Measurements from ENCODE around the gene MVD. TPM values are rescaled to one million over a fixed set of nuclear protein-coding genes. Genes with fewer than 3 reads are reported as not detected.

The MVD gene
- total RNA-seq, 4 donors from 2014 or later = 36.8 to 107 (median 60.6) TPM

DNA sequence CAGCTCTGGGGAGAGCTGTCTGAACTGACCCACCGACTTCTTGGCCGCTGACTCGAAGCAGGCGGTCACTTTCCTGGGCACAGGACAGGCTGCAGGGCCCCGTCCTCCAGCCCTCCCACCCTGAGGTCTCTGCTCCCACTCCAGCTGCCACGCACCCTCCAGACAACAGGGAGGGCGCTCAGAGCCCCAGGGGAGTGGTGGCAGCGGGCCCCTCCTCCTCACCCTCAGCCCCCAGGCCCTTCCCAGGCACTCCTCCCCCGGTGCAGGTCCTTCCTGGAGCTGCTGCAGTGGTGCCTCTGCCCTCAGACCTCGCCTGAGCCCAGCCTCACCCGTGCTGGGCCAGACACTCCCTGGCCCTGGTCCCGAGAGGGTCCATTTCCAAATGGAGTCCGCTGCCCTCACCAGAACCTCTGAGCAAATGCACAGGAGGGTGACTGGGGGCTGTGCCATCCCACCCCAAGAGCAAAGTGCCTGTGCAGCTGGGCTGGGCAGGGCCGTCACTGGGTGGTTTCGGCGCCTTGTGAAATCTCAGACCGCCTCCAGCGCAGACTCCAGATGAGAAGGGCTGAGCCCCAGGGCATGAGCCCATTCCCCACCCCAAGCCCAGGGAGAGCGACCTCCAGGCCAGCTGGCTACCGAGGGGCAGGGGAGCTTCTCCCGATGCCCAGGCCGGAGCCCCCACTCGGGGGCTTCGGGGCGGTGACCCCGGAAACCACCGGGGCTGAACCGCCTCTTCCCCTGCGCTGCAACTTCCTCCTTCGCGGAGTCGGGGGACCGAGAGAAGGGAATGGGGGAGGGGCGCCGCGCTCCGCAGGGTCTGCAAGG, 12.8 kb downstream of the MVD start:
- peaks cover 0 to 27% (median 0%) of the 10 kb centered on the region in 3 donors for H3K36me3 ChIP-seq
- DNase-seq = peak; percentile 66 to 84 (median 75)
- TF ChIP-seq, protein P1, sequence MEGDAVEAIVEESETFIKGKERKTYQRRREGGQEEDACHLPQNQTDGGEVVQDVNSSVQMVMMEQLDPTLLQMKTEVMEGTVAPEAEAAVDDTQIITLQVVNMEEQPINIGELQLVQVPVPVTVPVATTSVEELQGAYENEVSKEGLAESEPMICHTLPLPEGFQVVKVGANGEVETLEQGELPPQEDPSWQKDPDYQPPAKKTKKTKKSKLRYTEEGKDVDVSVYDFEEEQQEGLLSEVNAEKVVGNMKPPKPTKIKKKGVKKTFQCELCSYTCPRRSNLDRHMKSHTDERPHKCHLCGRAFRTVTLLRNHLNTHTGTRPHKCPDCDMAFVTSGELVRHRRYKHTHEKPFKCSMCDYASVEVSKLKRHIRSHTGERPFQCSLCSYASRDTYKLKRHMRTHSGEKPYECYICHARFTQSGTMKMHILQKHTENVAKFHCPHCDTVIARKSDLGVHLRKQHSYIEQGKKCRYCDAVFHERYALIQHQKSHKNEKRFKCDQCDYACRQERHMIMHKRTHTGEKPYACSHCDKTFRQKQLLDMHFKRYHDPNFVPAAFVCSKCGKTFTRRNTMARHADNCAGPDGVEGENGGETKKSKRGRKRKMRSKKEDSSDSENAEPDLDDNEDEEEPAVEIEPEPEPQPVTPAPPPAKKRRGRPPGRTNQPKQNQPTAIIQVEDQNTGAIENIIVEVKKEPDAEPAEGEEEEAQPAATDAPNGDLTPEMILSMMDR (IDR thresholded peaks at IDR 0.05) = no peak
- TF ChIP-seq POLR2A (IDR thresholded peaks at IDR 0.05) = no peak
- peak overlapping the region; percentile 77 to 92 (median 88) for H3K4me3 ChIP-seq
- H3K27me3 ChIP-seq = no peaks in the 10 kb centered on the region
- H3K9me3 ChIP-seq = no peaks in the 10 kb centered on the region
- peaks cover 0 to 40% (median 22%) of the 10 kb centered on the region in 4 donors for H3K4me1 ChIP-seq
- H3K27ac ChIP-seq = peak overlapping the region; percentile 86 to 96 (median 92)

DNA sequence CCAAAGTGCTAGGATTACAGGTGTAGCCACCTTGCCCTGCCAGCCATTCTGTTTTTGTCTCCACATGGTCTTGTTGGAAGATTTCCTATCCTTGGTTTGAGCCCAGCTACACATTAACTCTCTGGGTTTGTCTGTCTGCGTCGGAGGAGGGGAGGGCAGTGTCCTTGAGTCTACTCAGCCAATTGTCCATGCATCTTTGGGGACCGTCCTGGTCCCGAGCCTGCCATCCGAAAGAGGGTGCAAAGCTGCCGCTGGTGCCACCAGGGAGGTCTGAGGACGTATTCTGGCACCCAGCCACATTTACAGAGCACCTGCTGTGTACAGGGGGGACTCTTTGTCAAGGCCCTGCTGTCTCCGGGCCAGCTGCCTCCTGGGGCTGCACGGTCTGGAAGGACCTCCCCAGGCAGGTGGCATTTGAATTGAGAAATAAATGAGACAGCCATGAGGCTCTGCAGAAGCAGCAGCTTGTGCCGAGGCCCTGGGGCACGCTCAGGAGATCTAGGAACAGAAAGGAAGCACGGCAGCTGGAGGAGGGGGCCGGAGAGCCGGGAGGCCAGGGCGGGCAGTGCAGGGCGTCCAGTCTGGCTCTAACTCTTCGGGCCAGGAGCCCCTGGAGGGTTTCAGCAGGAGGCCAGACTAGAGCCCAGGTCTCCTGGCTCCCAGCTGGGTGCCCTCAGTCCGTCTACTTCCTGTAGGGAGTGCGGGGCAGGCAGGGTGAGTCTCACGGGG, 13.5 kb downstream of the MVD start:
- Histone ChIP-seq H3K27ac (peak overlapping the region in 3 of 4 donors; percentile 91 to 96 (median 94)), H3K4me3 (peak overlapping the region; percentile 77 to 92 (median 88)), H3K36me3 (peaks cover 0 to 19% (median 0%) of the 10 kb centered on the region in 3 donors), H3K9me3 (no peaks in the 10 kb centered on the region), H3K4me1 (peaks cover 0 to 40% (median 22%) of the 10 kb centered on the region in 4 donors), H3K27me3 (no peaks in the 10 kb centered on the region)
- DNase-seq = peak in 1 of 3 donors; percentile 49
- TF ChIP-seq, protein P1 (IDR thresholded peaks at IDR 0.05) = no peak

DNA sequence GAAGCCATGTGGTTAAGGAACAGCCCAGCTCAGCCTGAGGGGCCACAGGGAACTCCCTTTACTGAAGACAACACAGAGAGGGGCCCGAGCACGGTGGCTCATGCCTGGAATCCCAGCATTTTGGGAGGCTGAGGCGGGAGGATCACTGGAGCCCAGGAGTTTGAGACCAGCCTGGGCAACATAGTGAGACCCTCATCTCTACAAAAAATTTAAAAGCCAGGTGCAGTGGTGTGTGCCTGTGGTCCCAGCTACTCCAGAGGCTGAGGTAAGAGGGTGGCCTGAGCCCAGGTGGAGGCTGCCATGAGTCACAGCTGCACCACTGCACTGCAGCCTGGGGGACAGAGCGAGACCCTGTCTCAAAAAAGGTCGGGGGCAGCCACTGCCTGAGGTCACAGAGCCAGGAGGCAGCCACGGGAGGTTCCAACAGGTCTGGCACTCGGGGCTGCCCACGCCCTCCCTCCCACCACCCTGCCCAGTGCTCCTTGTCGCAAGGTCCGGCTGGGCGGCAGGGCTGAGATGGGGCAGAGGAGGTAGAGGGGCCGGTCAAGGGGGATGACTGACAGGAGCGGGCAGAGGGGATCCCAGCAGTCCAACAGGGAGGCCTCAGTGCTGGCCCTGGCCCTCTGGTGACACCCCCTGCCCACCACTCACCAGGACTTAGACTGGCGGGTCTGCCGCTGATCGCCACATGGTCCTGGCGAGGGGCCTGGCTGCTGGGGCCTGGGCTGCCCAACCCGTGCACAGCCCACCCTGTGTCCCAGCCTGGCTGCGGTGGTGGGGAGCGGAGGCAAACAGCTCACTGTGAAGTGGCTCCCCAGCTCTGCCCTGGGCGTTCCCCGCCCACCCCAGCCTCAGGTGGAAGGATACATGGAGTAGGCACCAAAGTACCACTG, 15.5 kb downstream of the MVD start:
- no peak for DNase-seq
- Histone ChIP-seq H3K4me1 (peaks cover 0 to 40% (median 22%) of the 10 kb centered on the region in 4 donors), H3K9me3 (no peaks in the 10 kb centered on the region), H3K4me3 (no peak overlapping the region), H3K27ac (peak overlapping the region in 1 of 4 donors; percentile 94), H3K27me3 (no peaks in the 10 kb centered on the region), H3K36me3 (peaks cover 0 to 14% (median 0%) of the 10 kb centered on the region in 3 donors)
- TF ChIP-seq, protein P1 (IDR thresholded peaks at IDR 0.05) = no peak
- TF ChIP-seq POLR2A (IDR thresholded peaks at IDR 0.05) = no peak

DNA sequence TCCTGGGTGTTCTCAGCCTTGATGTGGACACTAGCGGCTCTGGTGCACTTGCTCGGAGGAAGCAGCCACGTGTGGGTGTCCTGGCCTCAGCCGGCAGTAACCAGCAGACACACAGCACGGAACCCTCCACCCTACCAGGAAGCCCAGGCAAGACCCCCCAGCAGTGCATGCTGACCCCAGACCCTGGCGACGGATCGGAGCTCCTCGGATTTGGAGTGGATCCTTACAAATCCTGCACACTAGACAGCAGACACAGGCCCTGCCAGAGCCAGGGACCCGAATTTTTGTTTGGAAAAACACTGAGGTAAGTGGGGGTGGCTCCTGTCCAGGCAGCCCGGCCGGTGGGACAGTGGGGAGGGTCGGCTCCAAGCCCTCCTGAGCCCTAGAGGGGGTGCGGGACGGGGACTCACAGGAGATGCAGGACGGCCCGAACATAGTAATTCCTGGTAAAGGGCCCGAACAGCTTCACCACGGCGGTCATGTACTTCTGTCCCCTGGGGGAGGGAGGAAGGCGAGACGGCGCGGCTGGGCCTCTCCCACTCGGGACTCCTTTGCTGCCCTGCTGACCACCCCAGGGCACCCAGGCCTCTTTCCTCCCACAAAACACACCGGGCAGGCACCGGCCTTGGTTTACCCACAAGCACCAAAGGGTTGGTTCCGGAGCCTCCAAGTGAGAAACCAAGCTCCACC, 16.4 kb downstream of the MVD start:
- H3K36me3 ChIP-seq = peaks cover 0 to 14% (median 0%) of the 10 kb centered on the region in 3 donors
- no peak for DNase-seq

More for the DNA sequence above, 16.4 kb downstream of the MVD start:
- TF ChIP-seq POLR2A (IDR thresholded peaks at IDR 0.05) = no peak
- TF ChIP-seq, protein P1 (IDR thresholded peaks at IDR 0.05) = no peak
- no peak overlapping the region for H3K27ac ChIP-seq
- H3K4me1 ChIP-seq = peaks cover 0 to 32% (median 18%) of the 10 kb centered on the region in 4 donors
- no peaks in the 10 kb centered on the region for H3K9me3 ChIP-seq
- no peaks in the 10 kb centered on the region for H3K27me3 ChIP-seq
- no peak overlapping the region for H3K4me3 ChIP-seq
